HEK293 (cell line): ENCODE data around the gene PLD5.

ENCODE experiments used
- CTCF ChIA-PET: fragments of 350-600 bp; formaldehyde crosslinking; extraction: SDS; loops from one replicate; lab custom pipeline; 2021; ENCODE audit warnings: antibody characterized with exemption; lab: Yijun Ruan, JAX
- POLR2A ChIA-PET: fragments of 300-600 bp; formaldehyde crosslinking; extraction: SDS; loops from one replicate; lab custom pipeline; 2020; ENCODE audit warnings: antibody characterized with exemption, inconsistent platforms; lab: Yijun Ruan, JAX
- H3K27ac ChIP-seq: fragments of 200-500 bp; sonication (Bioruptor generic); 2 replicates; pipeline ENCODE4 v1.5.1; 2014; ENCODE audit warnings: low read depth, low read length, control low read depth, inconsistent platforms; ENCODE audit errors: extremely low read depth
- H3K36me3 ChIP-seq, 2 experiments: fragments of 200-500 bp in 1 of 2; sonication (Bioruptor generic) in 1 of 2; 1 replicate in 1 of 2; 2 replicates in 1 of 2; pipeline ENCODE4 v1.5.1; 2014 to 2017; ENCODE audit warnings: inconsistent platforms in 2 of 2, low read length in 2 of 2; ENCODE audit not compliant: control insufficient read depth in 2 of 2, insufficient read depth in 1 of 2
- H3K4me1 ChIP-seq: fragments of 200-500 bp; sonication (Bioruptor generic); 2 replicates; pipeline ENCODE4 v1.5.1; 2014; ENCODE audit warnings: mild to moderate bottlenecking, low read length, inconsistent platforms; ENCODE audit not compliant: control insufficient read depth, insufficient read depth
- H3K4me3 ChIP-seq: 2 replicates; pipeline ENCODE4 v1.5.1; 2011; ENCODE audit warnings: low read depth, mild to moderate bottlenecking, control low read depth, low read length, moderate library complexity
- H3K9me3 ChIP-seq: fragments of 200-500 bp; sonication (Bioruptor generic); 2 replicates; pipeline ENCODE4 v1.5.1; 2014; ENCODE audit warnings: low read depth, low read length, inconsistent platforms; ENCODE audit not compliant: control insufficient read depth, insufficient read depth
- AEBP2 ChIP-seq: fragments of 450-650 bp; formaldehyde crosslinking; IDR thresholded peaks from 2 replicates; pipeline ENCODE4 v1.5.1; 2016; ENCODE audit warnings: missing biosample characterization, missing genetic modification characterization, borderline replicate concordance
- CTCF ChIP-seq: fragments of 450-650 bp; formaldehyde crosslinking; IDR thresholded peaks from 2 replicates; pipeline ENCODE4 v1.5.1; 2016; ENCODE audit warnings: missing biosample characterization, missing genetic modification characterization
- GLIS2 ChIP-seq: fragments of 450-650 bp; formaldehyde crosslinking; IDR thresholded peaks from 2 replicates; pipeline ENCODE4 v1.5.1; 2016; ENCODE audit warnings: missing biosample characterization, missing genetic modification characterization
- HOXD13 ChIP-seq: sonication (generic); formaldehyde crosslinking; IDR thresholded peaks from 2 replicates; pipeline ENCODE4 v1.8.0; 2022; ENCODE audit warnings: missing genetic modification reagents, borderline replicate concordance
- IKZF3 ChIP-seq: fragments of 450-650 bp; IDR thresholded peaks from 2 replicates; pipeline ENCODE4 v1.5.0; 2018; ENCODE audit warnings: missing biosample characterization, mild to moderate bottlenecking, missing genetic modification characterization, moderate library complexity
- KLF7 ChIP-seq: fragments of 450-650 bp; formaldehyde crosslinking; IDR thresholded peaks from 2 replicates; pipeline ENCODE4 v1.5.1; 2016; ENCODE audit warnings: missing biosample characterization, missing genetic modification characterization, borderline replicate concordance
- REPIN1 ChIP-seq: fragments of 450-650 bp; formaldehyde crosslinking; IDR thresholded peaks from 2 replicates; pipeline ENCODE4 v1.5.1; 2017; ENCODE audit warnings: missing biosample characterization, missing genetic modification characterization, low read depth
- SP2 ChIP-seq: fragments of 450-650 bp; formaldehyde crosslinking; IDR thresholded peaks from 2 replicates; pipeline ENCODE4 v1.5.1; 2016; ENCODE audit warnings: missing biosample characterization, missing genetic modification characterization
- ZBTB10 ChIP-seq: fragments of 450-650 bp; formaldehyde crosslinking; IDR thresholded peaks from 2 replicates; pipeline ENCODE4 v1.5.1; 2016; ENCODE audit warnings: missing biosample characterization, missing genetic modification characterization
- ZFP3 ChIP-seq: fragments of 450-650 bp; formaldehyde crosslinking; IDR thresholded peaks from 2 replicates; pipeline ENCODE4 v1.5.1; 2016; ENCODE audit warnings: low read depth, missing biosample characterization, missing genetic modification characterization
- ZNF121 ChIP-seq: fragments of 450-650 bp; formaldehyde crosslinking; IDR thresholded peaks from 2 replicates; pipeline ENCODE4 v1.5.1; 2016; ENCODE audit warnings: missing biosample characterization, missing genetic modification characterization
- ZNF175 ChIP-seq: fragments of 450-650 bp; formaldehyde crosslinking; IDR thresholded peaks from 2 replicates; pipeline ENCODE4 v1.5.1; 2016; ENCODE audit warnings: missing biosample characterization, missing genetic modification characterization
- ZNF324 ChIP-seq: fragments of 450-650 bp; formaldehyde crosslinking; IDR thresholded peaks from 2 replicates; pipeline ENCODE4 v1.5.1; 2016; ENCODE audit warnings: missing biosample characterization, missing genetic modification characterization
- ZNF501 ChIP-seq: fragments of 450-650 bp; formaldehyde crosslinking; IDR thresholded peaks from 2 replicates; pipeline ENCODE4 v1.5.1; 2016; ENCODE audit warnings: missing biosample characterization, missing genetic modification characterization
- ZNF529 ChIP-seq: fragments of 450-650 bp; formaldehyde crosslinking; IDR thresholded peaks from 2 replicates; pipeline ENCODE4 v1.5.1; 2017; ENCODE audit warnings: missing genetic modification characterization, missing biosample characterization; ENCODE audit not compliant: insufficient replicate concordance
- ZNF654 ChIP-seq: fragments of 450-650 bp; formaldehyde crosslinking; IDR thresholded peaks from 2 replicates; pipeline ENCODE4 v1.5.1; 2016; ENCODE audit warnings: low read depth, missing biosample characterization, missing genetic modification characterization
- ZNF670 ChIP-seq: fragments of 450-650 bp; formaldehyde crosslinking; IDR thresholded peaks from 2 replicates; pipeline ENCODE4 v1.5.1; 2016; ENCODE audit warnings: missing biosample characterization, missing genetic modification characterization, low read depth
- ZNF837 ChIP-seq: fragments of 450-650 bp; formaldehyde crosslinking; IDR thresholded peaks from 2 replicates; pipeline ENCODE4 v1.5.1; 2016; ENCODE audit warnings: missing biosample characterization, missing genetic modification characterization

PLD5 gene

GRCh38 chr1:242468784-242469183 is 55.7 kb downstream of the PLD5 start:
- Histone ChIP-seq H3K27ac (no peak overlapping the region), H3K9me3 (no peaks in the 10 kb centered on the region), H3K4me3 (no peak overlapping the region), H3K36me3 (no peaks in the 10 kb centered on the region), H3K4me1 (no peaks in the 10 kb centered on the region)
- ChIA-PET POLR2A (no interaction called here), CTCF (interaction anchor here (0.6 to 1.5 kb wide), 7 partner anchors 7 to 859 kb away, joined by 3 to 8 read pairs (median 4); no protein-coding TSS in a partner anchor)
- no peak for TF ChIP-seq ZNF324
- no peak for TF ChIP-seq ZNF501 (tag by site-specific recombination)
- no peak for TF ChIP-seq ZNF529
- TF ChIP-seq ZFP3 (tag by site-specific recombination) = no peak
- TF ChIP-seq ZNF654 (tag by site-specific recombination) = no peak
- TF ChIP-seq ZBTB10 (tag by site-specific recombination) = no peak
- no peak for TF ChIP-seq HOXD13 (CRISPR knock-in tag)
- no peak for TF ChIP-seq REPIN1
- TF ChIP-seq ZNF175 = no peak
- TF ChIP-seq ZNF121 (tag by site-specific recombination) = no peak
- TF ChIP-seq GLIS2 (tag by site-specific recombination) = no peak
- TF ChIP-seq ZNF837 = no peak
- no peak for TF ChIP-seq SP2
- no peak for TF ChIP-seq IKZF3
- TF ChIP-seq KLF7 (tag by site-specific recombination) = no peak
- TF ChIP-seq CTCF (tag by site-specific recombination) = no peak
- TF ChIP-seq AEBP2 = no peak
- TF ChIP-seq ZNF670 = no peak

- ChIA-PET CTCF (interaction anchor here (0.6 to 2.2 kb wide), 12 partner anchors 8 to 860 kb away, joined by 3 to 20 read pairs (median 4); no protein-coding TSS in a partner anchor), POLR2A (no interaction called here)
- TF ChIP-seq ZNF654 (tag by site-specific recombination) = peak; percentile 51
- TF ChIP-seq GLIS2 (tag by site-specific recombination) = no peak
- peak; percentile 52; the same call in 1 of the 2 replicates for TF ChIP-seq CTCF (tag by site-specific recombination)
- Histone ChIP-seq H3K36me3 (no peaks in the 10 kb centered on the region), H3K4me1 (no peaks in the 10 kb centered on the region), H3K9me3 (no peaks in the 10 kb centered on the region), H3K4me3 (no peak overlapping the region), H3K27ac (no peak overlapping the region)
Observed at GRCh38 chr1:242467556-242468145, 56.8 kb downstream of the PLD5 start.
